ENCODE results near the gene STPG3.

Gene STPG3

DNA sequence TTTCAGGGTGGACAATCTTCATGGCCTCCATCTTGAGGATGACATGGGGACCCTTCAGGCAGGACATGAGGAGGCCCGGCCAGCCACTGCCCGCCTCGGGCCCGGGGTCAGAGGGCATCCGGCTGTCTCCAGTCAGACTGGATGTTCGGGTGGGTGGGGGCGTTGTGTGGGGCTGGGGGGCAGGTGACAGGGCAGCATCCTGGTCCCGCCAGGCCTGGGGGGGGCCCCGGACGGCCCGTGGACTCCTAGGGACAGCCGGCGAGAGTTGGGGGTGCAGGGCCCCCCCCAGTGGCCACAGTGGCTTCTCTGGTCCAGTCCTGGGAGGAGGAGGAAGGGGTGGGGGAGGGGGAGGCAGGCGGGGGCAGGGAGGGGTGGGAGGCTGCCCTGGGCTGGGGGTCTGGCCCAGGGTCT, 30.0 kb upstream of the STPG3 start:
- DNase-seq, result no peak
- in situ Hi-C loops (cut with MboI; ENCODE audit: low pct_unique_long_range_greater_than_20kb, low sequenced_read_pairs), result no loop called here

DNA sequence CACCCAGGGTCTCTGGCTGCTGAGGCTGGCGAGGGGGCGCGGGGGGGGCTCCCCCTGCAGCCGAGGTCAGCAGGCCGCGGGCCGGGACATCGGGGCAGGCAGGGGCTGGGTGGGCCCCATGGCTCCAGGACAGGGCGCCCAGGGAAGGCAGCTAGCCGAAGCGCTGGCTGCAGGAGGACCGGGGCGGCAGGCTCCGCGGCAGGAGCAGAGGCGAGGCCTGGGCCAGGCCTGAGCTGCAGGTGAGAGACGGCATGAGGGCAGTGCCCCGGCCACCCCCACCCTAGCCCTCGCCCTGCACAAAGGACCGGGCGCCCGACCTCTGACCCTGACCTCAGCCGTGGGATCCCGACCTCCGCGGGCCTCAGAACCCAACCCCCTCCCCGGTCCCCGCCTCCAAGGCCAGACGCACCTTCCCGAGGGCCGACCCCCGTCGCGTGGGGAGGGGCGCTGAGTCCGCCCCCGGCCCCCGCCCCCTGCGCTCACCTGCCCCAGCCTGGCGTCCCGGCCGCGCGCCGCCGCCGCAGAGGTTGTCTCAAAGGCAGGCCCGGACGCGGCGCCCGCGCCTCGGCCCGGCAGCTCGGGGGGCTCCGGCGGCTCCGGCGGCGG, 29.5 kb upstream of the STPG3 start:
- DNase-seq, result no peak
- in situ Hi-C loops (cut with MboI; ENCODE audit: low pct_unique_long_range_greater_than_20kb, low sequenced_read_pairs), result no loop called here

DNA sequence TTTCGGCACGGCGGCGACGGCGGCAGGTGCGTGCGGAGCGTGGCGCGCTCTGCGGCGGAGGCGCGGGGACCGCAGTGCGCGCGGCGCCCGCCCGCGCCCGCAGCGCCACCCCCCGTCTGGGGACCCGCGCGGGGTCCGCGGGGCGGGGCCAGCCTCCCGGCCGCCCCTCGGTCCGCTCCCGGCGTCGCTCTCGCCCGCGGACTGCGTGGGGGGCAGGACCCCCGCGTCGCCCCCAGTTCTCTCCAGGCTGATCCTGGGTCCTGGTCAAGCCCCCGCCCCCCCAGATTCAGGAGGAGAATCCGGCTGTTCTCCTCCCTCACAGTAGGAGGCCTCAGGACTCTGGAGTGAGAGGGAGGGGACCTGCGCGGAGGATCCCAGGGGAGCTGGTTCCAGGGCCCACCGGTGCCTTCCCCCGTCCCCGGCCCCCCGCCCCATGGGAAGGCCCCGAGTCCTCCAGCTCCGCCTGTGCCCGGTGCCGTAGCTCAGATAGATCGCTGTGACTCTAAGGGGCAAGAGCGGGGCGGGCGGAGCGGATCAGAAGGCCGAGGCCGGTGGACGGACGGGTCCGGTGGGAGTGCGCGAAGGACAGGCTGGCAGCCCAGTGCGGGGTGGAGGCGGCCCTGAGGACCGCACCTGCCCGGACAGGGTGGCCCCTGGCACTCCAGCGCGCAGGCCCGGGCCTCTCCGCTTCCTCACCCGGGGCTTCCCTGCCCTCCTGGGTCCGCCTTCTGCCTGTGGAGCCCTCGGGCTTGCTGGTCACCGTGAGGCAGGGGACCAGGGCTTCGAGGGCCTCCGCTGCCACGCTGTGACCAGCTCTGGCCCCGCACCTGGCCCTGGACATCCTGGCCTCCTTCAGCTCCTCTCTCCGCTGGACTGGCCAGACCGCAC, 28.7 kb upstream of the STPG3 start, which contains the start of gene RNF208:
Gene RNF208, minus strand, starts transcription at position 51 of the 888 bp plus-strand sequence. CDS start 1,028 bp downstream, outside the sequence.
- DNase-seq, result no peak
- in situ Hi-C loops (cut with MboI; ENCODE audit: low pct_unique_long_range_greater_than_20kb, low sequenced_read_pairs), result no loop called here

GRCh38 chr9:137223078-137223970, 27.8 kb upstream of the STPG3 start:
- in situ Hi-C loops (cut with MboI; ENCODE audit: low pct_unique_long_range_greater_than_20kb, low sequenced_read_pairs), result no loop called here
- peak; percentile 96 for DNase-seq

GRCh38 chr9:137224830-137225694, 26.0 kb upstream of the STPG3 start, which contains the start of gene CYSRT1:
Gene CYSRT1 (plus strand): TSS chr9:137225174. CDS start chr9:137225622, 448 bp downstream.
- in situ Hi-C loops (cut with MboI; ENCODE audit: low pct_unique_long_range_greater_than_20kb, low sequenced_read_pairs), result no loop called here

DNA sequence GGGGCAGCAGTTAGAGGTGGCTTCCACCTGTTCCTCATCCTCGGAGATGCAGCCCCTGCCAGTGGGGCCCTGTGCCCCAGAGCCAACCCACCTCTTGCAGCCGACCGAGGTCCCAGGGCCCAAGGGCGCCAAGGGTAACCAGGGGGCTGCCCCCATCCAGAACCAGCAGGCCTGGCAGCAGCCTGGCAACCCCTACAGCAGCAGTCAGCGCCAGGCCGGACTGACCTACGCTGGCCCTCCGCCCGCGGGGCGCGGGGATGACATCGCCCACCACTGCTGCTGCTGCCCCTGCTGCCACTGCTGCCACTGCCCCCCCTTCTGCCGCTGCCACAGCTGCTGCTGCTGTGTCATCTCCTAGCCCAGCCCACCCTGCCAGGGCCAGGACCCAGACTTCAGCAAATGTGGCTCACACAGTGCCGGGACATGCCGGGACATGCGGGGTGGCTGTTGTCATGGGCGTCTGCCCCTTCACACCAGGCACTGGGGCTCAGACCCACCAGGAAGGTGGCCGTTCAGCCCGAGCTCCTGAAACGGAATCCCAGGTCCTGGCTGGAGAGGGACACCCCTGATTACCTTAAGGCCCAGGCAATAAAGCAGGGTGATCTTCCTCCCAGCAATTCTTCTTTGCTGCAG, 25.3 kb upstream of the STPG3 start:
- in situ Hi-C loops (cut with MboI; ENCODE audit: low pct_unique_long_range_greater_than_20kb, low sequenced_read_pairs), result no loop called here
- DNase-seq, result no peak

More at GRCh38 chr9:137224830-137225694, 26.0 kb upstream of the STPG3 start, which contains the start of gene CYSRT1:
- DNase-seq, result no peak

GRCh38 chr9:137226338-137227053, 24.6 kb upstream of the STPG3 start:
- in situ Hi-C loops (cut with MboI; ENCODE audit: low pct_unique_long_range_greater_than_20kb, low sequenced_read_pairs), result no loop called here
- DNase-seq, result no peak

DNA sequence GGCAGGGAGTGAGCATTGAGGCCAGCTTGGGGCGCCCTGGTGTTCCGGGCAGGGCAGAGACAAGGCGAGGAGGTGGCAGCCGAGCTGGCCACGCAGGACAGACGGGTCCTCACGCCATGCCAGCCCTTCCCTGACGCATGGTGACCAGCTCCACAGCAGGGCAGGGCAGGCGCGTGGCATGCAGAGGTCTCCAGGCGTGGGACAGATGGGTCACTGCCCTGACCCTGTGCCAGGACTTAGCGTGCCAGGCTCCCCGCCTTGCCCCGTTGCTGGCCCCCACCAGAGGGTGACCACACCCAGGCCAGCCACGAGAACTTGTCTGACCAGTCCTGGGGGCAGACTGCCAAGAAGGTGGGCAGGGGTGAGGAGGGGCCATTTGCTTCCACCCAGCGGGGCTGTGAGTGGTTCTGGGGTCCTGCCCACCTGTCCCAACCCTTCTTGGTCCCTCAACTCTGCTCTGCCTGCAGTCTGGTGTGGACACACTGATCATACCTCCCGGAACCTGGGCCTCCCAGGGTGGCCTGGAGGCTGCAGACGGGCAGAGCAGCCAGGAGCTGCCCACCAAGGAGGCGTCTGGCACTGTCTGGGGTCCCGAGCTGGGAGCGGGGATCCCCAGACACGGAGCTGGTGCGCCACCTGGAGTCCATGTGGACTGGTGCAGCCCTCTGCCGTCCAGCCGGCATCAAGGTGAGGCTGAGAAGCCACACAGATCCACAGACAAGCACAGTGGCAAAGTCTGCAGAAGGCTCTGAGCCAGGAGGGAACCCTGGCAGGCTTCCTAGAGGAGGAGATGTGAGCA, 23.8 kb upstream of the STPG3 start, which contains the start of gene RNF224:
Gene RNF224, plus strand, starts transcription at position 449 of the 799 bp plus-strand sequence. CDS start 834 bp downstream, outside the sequence.
- peak; percentile 86 for DNase-seq
- in situ Hi-C loops (cut with MboI; ENCODE audit: low pct_unique_long_range_greater_than_20kb, low sequenced_read_pairs), result no loop called here

GRCh38 chr9:137227853-137228505, 23.1 kb upstream of the STPG3 start:
- in situ Hi-C loops (cut with MboI; ENCODE audit: low pct_unique_long_range_greater_than_20kb, low sequenced_read_pairs), result no loop called here

DNA sequence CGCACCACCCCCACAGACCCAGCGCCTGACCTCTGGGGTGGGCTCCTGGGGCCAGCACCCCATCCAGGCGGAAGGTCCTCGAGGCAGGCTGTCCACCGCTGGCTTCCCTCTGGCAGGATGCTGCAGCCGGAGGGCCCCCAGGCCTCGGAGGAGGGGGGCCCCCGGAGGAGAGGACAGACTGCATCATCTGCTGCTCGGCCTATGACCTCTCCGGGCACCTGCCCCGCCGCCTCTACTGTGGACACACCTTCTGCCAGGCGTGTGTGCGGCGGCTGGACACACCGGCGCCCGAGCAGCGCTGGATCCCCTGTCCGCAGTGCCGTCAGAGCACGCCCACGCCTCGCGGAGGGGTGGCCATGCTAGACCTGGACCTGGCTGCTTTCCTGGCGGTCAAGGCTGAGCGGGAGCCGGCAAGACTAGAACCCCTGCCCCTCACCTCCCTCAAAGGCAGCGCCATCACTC, 22.5 kb upstream of the STPG3 start:
- in situ Hi-C loops (cut with MboI; ENCODE audit: low pct_unique_long_range_greater_than_20kb, low sequenced_read_pairs), result no loop called here
- no peak for DNase-seq

More at GRCh38 chr9:137227853-137228505, 23.1 kb upstream of the STPG3 start:
- DNase-seq, result no peak

DNA sequence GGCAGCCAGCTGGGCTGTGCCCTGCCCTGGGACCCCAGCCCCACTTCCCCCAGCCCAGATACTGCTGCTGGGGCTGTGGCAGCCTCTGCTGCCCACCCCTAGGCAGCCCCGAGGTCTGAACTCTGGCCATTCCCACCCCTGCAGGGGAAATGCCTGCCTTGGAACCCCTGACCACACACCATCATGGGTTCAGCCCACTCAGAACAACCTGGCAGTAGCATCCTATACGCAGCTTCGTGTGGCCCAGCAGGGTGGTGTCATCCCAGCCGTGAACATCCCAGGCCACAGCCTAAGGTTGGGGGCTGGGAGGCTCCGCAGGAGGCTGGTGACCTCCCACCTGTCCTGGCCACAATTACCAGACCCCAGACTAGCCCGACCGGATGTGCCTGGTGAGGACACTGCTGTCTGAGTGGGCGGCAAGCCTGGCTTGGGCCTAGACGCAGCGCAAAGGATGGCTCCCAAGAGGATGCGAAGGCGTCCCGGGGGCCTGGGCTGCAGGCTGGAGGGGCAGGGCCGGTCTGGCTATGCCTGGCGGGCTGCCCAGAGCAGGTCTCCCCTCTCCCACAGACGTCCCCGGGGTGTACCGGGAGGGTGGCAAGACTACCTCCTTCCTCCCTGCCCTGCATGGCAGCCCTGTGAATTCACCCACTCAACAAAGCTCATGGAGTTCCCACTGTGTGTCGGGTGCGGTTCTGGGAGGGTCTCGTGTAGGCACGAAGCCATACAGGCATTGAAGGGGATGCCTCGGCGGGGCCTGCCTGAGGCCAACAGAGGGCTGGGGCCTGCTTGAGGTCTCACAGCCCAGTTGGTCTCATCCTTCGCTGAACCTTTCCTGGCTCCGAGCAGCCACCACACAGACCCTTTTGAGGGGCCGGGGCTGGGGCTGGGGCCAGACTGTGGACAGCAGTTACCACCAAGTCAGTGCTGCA, 21.9 kb upstream of the STPG3 start:
- in situ Hi-C loops (cut with MboI; ENCODE audit: low pct_unique_long_range_greater_than_20kb, low sequenced_read_pairs), result no loop called here
- no peak for DNase-seq

DNA sequence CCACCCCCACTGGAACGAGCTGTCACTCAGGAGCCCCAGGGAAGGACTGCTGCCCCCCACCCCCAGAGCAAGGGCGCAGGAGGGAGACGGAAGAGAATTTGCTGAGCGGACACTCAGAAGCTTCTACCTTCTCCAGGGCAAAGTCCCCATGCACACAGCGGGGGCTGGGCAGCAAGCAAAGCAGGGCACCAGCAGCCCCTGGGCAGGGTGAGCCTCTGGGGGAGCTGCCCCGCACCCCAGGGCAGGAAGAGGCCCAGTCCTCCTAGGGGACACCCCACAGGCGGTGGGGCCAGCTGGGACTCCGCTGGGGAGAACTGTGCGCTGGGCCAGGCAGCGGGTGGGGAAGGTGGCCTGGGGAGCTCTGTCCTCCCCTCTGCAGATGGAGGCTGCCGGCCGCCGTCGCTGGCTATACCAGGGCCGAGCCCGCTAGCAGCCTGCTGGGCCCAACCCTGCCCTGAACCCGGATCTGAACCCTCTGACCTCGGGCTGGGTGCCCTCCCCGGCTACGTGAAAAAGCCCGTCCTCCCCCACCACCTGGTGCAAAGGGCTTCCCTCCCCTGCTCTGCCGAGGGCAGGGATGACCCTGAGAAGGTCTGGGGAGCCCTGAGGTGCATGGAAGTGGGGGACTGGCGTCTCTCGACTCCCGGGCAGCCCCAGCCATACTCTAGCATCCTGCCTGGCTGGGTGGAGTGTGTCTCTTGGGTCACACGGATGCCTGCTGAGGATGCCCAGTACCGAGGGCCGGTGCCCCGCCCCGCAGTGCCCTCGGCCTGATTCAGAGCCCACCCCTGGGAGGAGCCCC, 21.0 kb upstream of the STPG3 start:
- in situ Hi-C loops (cut with MboI; ENCODE audit: low pct_unique_long_range_greater_than_20kb, low sequenced_read_pairs), result no loop called here
- no peak for DNase-seq

GRCh38 chr9:137230705-137231371, 20.2 kb upstream of the STPG3 start, which contains the start of gene SLC34A3:
Gene SLC34A3 (plus strand): TSS chr9:137230901. CDS start chr9:137231703, 802 bp downstream.
- in situ Hi-C loops (cut with MboI; ENCODE audit: low pct_unique_long_range_greater_than_20kb, low sequenced_read_pairs), result no loop called here
- DNase-seq, result no peak
